Adipose tissue (tissue), 3 donors: ENCODE measurements around the gene SLC2A2. TPM values are rescaled to one million over a fixed set of nuclear protein-coding genes. Genes with fewer than 3 reads are reported as not detected.

Experiments used
- H3K27ac ChIP-seq: one replicate; pipeline ENCODE4 v1.5.1; 2013; ENCODE audit warnings: low read depth, low read length
- WGBS, 3 donors: extraction: QIAGEN DNeasy Blood & Tissue Kit; methylation state at CpG; one replicate each; pipeline ENCODE4 v1.1.7; 2013; 5-methylcytosine and 5-hydroxymethylcytosine counted together
- polyA plus RNA-seq, 3 donors: library from polyadenylated mRNA; stranded (reverse); fragments of 200-250 nt; gene quantifications; one replicate each; pipeline ENCODE4 v1.2.3, GENCODE V29; 2013
- donor health status: healthy with polysubstance abuse.
- donor health status: Bipolar disorder and iron deficiency.
- donor health status: healthy.

Gene SLC2A2
- polyA plus RNA-seq = under 1 TPM in 1 of 3 donors, not detected in 2; 0.56 TPM

DNA sequence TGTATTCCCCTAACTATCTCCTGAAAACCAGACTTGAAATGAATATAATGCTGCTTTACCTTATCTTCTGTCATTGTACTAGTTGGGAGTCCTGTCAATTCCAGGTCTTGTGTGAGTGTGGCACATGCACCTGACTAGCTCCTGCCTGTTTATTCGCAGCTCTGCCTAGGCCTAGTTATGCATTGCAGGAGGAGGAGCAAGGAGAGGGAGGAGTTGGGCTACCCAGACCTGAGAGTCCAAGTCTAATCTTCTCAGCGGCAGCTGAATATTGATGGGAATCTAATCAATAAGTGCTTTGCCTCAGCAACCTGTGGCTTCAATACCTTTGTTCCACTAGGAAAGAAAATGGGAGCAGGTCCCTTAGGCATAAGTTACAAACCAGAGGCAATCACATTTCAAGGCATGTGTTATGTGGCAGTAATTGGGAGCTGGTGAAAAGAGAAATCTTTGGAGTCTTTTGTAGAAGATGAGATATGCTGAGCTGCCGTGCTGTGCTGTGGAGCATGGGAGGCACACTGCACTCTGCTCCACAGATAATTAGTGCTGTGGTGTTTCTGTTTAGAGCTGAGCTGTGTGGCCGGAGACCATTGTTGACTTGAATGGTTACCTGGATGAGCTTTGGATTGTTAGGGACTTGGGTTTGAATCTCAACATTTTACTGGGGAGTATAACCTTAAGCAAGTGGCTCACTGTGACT is at the start of gene SLC2A2:
TSS of gene SLC2A2 (minus strand) at position 124 of the 697 bp plus-strand sequence. CDS start at position 74, 50 bp downstream.
- no peak within 1 kb of the TSS for H3K27ac ChIP-seq
- WGBS, 3 donors = 60 to 91% (median 86%) methylated on average over 4 of the region's 4 CpGs

- H3K27ac ChIP-seq = no peak overlapping the region
Measured at GRCh38 chr3:171072432-171072831, 45.9 kb upstream of the SLC2A2 start.

GRCh38 chr3:171068658-171069057 is 42.1 kb upstream of the SLC2A2 start:
- H3K27ac ChIP-seq = no peak overlapping the region
- 78 to 82% (median 80%) methylated on average over 3 of the region's 3 CpGs for WGBS, 3 donors

DNA sequence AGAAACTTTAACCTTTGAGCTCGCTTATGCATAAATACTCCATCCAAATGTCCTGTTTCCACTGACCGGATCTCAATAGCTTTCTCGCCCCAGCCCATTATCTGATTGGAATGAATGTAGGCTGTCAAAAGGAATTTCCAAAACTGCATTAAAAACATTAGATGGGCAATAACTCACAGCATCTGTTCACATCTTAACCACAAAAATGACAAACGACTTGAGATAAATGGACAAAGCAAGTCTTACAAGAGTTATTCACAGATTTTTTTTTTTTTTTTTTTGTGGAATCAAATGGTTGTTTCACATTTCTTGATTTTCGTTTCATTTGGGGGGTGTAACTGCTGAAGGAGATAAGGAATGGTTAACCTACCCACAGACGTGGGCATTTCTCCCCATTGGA is 39.7 kb upstream of the SLC2A2 start:
- WGBS, 3 donors = 84 to 92% (median 89%) methylated on average over 6 of the region's 6 CpGs
- H3K27ac ChIP-seq = no peak overlapping the region

GRCh38 chr3:171065732-171066131 is 39.2 kb upstream of the SLC2A2 start:
- H3K27ac ChIP-seq = no peak overlapping the region
- 78 to 93% (median 91%) methylated on average over 1 of the region's 1 CpG for WGBS, 3 donors

- 59 to 78% (median 77%) methylated on average over 2 of the region's 2 CpGs for WGBS, 3 donors
- H3K27ac ChIP-seq = no peak overlapping the region
Measured at GRCh38 chr3:171064461-171064860, 37.9 kb upstream of the SLC2A2 start.

- no peak overlapping the region for H3K27ac ChIP-seq
- WGBS, 3 donors = 92 to 100% (median 97%) methylated on average over 1 of the region's 1 CpG
Measured at GRCh38 chr3:171061749-171062148, 35.2 kb upstream of the SLC2A2 start.

GRCh38 chr3:171059978-171060377 is 33.5 kb upstream of the SLC2A2 start:
- WGBS, 3 donors = 83 to 85% (median 85%) methylated on average over 3 of the region's 3 CpGs
- no peak overlapping the region for H3K27ac ChIP-seq

DNA sequence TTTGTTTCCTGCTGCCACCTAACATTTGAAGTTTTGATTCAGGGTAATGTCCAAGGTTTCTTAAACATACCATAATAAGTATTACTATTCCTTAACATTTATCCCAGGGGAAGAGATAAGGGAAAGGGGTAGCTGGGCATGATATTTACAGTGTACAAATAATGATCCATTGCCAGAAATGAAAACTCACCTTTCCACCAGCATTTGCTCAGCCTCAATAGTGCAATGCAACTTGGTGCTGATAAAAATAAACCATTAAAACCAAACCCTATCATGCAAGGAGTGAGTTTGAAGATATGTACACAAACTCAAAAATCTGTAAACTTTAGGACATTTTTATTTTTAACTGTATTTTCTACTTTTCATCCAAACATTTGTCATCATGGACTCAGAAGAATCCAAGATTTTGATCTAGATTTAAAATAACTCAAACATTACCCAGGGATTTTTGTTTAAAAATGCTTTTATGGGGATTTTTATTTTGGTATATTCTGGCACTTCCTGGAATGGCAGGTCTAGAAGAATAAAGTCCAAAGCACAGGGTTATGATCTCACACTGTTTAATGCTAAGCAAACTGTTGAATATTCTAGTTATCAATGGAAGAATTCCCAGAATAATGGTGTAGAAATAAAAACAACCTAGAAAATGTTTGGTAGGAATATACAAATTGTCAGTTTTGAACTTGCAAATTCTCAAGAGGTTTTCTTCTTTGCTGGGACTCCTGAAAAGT is 32.5 kb upstream of the SLC2A2 start:
- no peak overlapping the region for H3K27ac ChIP-seq

- 83 to 96% (median 93%) methylated on average over 1 of the region's 1 CpG for WGBS, 3 donors
Measured at GRCh38 chr3:171058058-171058457, 31.5 kb upstream of the SLC2A2 start.

GRCh38 chr3:171057072-171057471 is 30.6 kb upstream of the SLC2A2 start:
- WGBS, 3 donors = 43 to 84% (median 83%) methylated on average over 1 of the region's 1 CpG
- no peak overlapping the region for H3K27ac ChIP-seq

More at GRCh38 chr3:171058058-171058457, 31.5 kb upstream of the SLC2A2 start:
- no peak overlapping the region for H3K27ac ChIP-seq

DNA sequence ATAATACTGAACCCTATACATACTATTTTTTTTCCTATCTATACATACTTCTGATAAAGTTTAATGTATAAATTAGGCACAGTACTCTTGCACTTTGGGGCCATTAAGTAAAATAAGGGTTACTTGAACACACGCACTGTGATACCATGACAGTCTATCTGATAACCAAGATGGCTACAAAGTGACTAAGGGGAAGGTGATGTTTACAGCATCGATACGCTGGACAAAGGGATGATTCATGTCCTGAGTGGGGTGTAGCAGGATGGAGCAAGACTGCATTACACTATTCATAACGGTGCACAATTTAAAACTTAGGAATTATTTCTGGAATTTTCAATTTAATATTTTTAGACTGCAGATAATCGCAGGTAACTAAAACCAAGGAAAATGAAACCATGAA is 30.0 kb upstream of the SLC2A2 start:
- 79 to 92% (median 84%) methylated on average over 5 of the region's 5 CpGs for WGBS, 3 donors
- H3K27ac ChIP-seq = no peak overlapping the region

DNA sequence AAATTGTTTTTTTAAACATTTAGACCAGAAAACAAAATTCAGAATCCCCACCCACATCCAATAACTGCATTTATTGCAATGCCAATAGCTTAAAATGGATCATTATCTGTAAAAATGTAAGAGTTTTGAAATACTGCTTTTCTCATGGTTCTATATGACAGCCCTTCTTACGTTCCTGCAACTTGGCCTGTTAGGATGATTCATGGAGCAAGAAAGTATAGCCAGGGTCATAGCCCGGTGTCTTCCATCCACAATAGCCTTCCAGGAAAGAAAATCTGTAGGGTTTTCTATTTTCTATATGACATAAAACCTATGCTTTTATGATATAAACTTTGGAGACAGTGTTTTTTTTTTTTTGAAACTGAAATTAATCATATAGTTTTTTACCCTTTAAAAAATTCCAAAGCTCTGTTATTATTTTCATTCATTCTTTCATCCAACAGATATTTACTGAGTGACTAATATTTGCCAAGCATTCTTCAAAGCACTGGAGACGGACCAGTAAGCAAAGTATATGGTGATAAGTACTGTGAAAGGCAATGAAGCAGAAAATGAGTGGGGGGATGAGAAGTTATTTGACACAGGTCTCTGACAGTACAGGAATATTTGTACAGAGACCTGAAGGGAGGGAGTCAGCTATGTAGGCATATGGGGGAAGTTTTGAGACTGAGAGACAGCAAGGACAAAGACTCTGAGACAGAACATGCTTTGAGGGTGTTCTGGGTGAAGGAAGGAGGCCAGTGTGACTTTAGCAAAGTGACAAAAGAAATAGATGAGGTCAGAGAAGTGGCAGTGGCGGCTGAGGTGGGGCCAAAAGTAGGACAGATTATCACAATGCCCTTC is 29.0 kb upstream of the SLC2A2 start:
- 73 to 79% (median 76%) methylated on average over 4 of the region's 4 CpGs for WGBS, 3 donors
- H3K27ac ChIP-seq = no peak overlapping the region

DNA sequence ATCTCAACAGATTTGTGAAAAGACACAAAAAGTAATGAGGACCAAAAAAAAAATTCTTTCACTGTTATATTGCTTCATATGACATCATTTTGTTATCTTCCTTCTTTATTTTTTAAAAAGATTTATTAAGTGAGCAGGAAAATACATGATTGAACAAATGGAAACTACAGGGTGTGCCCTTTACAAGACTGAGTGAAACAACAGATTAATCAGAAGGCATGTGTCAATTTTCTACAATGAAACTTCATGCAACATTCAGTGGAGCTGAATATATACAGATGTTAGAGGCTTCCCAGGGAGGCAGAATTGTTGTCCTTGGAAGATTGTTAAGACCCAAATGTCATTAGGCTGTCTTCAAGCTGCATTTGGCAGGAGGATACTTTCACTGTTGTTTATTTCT is 28.4 kb upstream of the SLC2A2 start:
- H3K27ac ChIP-seq = no peak overlapping the region

DNA sequence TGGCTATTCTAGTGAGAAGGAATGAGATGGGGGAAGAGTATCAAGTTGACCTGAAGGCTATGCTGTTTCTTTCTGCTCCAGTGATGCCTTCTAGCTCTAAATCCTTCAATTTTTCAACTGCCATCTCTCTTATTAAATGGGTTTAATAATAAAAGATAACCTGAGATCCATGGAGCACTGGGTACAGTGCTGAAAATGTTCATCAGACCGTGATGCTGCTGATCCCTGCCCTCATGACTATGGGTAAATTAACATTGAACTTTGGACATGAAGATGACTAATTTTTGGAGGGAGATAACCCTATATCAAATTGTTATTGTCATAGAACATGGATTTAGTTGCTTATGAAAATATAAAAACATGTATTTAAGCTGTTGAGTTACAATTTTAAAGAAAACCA is 27.7 kb upstream of the SLC2A2 start:
- no peak overlapping the region for H3K27ac ChIP-seq
- WGBS, 3 donors = 81 to 96% (median 85%) methylated on average over 1 of the region's 1 CpG

GRCh38 chr3:171049861-171050444 is 23.4 kb upstream of the SLC2A2 start:
- WGBS, 3 donors = 20 to 28% (median 24%) methylated on average over 6 of the region's 6 CpGs
- H3K27ac ChIP-seq = no peak overlapping the region

GRCh38 chr3:171046760-171047159 is 20.2 kb upstream of the SLC2A2 start:
- 57 to 87% (median 76%) methylated on average over 4 of the region's 4 CpGs for WGBS, 3 donors
- H3K27ac ChIP-seq = no peak overlapping the region

GRCh38 chr3:171044835-171045793 is 18.6 kb upstream of the SLC2A2 start:
- 77 to 86% (median 82%) methylated on average over 14 of the region's 14 CpGs for WGBS, 3 donors
- H3K27ac ChIP-seq = no peak overlapping the region
